T-helper 9 cell (primary cell): ENCODE results near the gene TELO2.
"Not testable (repeated sequence)": the region's sequence is repeated elsewhere in the genome, so short reads cannot be mapped to it uniquely, and the experiment has no call there.

Experiments used
- DNase-seq: peaks from one replicate; pipeline ENCODE4 v3.0.0-alpha.2; 2020

Gene TELO2

GRCh38 chr16:1478937-1479336 is 14.2 kb upstream of the TELO2 start:
- DNase-seq = not testable (repeated sequence)

DNA sequence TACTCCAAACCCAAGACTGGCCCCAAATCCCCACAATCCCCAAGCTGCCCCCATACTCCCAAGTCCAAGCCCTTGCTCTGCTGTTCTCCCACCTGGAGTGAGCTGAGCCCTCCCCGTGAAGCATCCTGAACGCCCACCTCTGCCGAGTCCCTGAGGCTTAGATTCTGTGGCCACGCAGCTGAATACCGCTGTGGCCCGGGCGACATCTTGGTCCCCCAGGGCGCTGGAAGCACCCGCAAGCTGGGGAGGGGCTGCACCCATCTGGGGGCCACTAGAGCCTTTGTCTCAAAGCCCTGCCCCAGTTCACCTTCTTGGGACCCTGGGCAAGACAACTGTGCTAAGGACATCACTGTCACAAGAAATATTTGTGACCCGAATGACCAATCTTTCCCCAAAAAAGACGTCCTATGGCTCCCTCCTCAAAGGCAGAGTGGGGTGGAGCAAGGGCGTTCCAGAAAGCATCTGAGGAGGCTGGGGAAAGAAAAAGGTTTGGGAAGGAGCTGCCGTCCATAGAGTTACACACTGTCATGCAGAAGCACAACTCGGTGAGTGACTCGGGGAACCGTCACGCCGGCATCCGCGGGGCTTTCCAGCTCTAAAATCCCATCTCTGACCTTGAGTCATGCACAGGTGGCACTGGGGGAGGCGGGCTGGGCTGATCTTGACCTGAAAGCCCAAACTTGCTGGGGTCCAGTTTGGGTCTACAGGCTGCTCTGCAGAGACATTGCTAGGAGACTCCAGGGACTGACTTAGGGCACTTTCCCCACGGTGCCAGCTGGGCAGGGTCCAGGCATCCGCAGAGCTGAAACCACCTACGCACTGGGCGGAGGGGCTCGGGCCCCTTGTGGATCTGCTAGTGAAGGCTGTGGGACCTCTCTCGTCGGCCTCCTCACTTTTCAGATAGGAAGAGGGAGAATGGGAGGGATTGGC is 11.0 kb upstream of the TELO2 start:
- DNase-seq = no peak

DNA sequence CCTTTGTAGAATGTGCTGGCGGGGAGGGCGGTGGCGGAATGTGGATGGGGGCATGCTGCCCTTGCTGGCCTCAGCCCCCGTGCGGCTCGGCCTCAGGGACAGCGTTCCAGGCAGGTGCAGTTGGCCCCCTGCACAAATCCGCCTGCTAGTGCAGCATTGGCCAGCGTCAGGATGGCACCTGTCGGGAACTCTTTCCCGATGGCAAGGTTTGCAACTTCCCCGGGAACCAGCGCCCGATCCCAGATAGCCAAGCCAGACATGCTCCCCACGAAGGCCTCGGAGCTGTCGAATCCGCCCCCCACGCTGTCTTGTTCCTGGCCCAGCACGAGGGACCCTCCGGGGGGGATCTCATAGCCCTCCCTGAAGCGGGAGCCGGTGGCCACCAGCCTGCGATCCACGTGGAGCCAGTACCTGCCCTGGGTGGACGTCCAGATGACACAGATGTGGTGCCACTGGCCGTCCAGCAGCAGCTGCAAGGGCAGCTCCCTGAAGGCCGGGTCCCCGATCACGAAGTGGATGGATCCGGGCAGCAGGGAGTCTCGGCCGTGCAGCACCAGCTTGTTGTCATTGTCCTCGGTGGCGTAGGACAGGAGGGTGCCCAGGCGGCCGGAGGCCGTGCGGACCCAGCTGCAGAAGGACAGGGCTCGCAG is 7.2 kb upstream of the TELO2 start:
- no peak for DNase-seq

GRCh38 chr16:1486551-1487390 is 6.4 kb upstream of the TELO2 start:
- DNase-seq = no peak

- DNase-seq = no peak
These were observed 5.6 kb upstream of the TELO2 start for GRCh38 chr16:1487395-1488053.

- DNase-seq = no peak
These were observed 5.0 kb upstream of the TELO2 start for GRCh38 chr16:1488054-1488601.

- DNase-seq = no peak
These were observed 4.5 kb upstream of the TELO2 start, which contains the start of gene PTX4 for GRCh38 chr16:1488619-1489018. Gene PTX4, minus strand, starts transcription at chr16:1488944. Its CDS starts 35 bp downstream, at chr16:1488909.

DNA sequence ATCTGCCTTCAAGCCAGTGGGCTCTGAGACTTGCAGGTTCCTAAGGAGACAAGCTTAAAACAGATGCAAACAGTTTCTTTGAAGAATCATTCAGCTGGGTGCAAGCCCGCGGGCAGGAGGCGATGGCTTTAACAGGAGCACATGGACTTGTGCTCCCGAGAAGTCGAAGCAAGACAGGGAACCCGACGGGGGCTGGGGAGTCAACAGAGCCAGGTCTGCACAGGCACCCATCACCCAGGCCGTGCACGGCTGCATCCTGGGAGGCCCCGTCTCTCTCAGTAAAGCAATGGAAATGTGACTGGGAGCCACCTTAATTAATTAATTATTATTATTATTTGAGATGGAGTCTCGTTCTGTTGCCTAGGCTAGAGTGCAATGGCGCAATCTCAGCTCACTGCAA is 4.1 kb upstream of the TELO2 start:
- DNase-seq = no peak

GRCh38 chr16:1491327-1491726 is 1.8 kb upstream of the TELO2 start:
- no peak for DNase-seq

GRCh38 chr16:1492082-1492922 is 858 bp upstream of the TELO2 start:
- no peak for DNase-seq

- DNase-seq = no peak
These were observed 560 bp downstream of the TELO2 start for GRCh38 chr16:1493746-1494094.

GRCh38 chr16:1494129-1494640 is 1.0 kb downstream of the TELO2 start:
- DNase-seq = no peak

DNA sequence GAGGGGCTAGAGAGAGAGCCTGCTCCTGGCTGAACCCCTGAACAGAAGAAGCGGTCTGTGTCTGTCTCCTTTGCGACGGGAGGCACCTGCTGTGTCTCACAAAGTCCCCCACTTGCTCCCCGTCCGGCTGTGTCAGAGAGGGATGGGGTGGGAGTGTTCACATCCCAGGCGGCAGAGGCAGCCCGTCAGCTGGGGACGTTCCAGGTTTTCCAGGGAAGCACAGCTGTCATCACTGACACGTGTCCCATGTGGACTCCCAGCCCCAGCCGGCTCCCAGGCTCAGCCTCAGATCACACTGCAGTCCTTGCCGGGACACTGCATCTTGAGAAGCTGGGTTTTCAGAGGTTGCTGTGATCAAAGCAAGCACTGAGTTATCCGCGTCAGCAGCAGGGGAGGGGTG is 1.6 kb downstream of the TELO2 start:
- no peak for DNase-seq

DNA sequence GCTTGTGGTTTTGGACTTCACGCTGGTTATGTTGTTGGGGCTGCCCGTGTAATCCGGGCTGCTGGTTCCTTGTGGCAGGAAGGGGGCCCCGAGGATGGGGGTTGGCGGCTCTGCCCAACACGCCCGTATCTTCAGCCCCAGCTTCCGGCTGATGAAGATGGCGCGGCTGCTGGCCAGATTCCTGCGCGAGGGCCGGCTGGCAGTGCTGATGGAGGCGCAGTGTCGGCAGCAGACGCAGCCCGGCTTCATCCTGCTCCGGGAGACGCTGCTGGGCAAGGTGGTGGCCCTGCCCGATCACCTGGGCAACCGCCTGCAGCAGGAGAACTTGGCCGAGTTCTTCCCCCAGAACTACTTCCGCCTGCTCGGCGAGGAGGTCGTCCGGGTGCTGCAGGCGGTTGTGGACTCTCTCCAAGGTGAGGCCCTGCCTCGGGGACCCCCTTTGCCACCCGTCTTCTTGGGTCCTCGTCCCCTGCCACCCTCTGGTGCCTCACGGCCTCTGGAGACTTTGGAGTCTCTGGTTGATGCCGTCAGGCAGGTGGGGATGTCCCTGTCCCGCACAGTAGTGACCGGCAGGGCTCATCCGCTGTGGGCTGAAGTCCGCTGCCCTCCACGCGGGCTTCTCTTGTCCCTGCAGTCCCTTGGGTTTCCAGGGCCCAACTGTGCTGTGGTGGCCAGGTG is 2.2 kb downstream of the TELO2 start:
- no peak for DNase-seq

- no peak for DNase-seq
These were observed 2.7 kb downstream of the TELO2 start for GRCh38 chr16:1495889-1496262.

GRCh38 chr16:1496464-1496863 is 3.3 kb downstream of the TELO2 start:
- DNase-seq = no peak

DNA sequence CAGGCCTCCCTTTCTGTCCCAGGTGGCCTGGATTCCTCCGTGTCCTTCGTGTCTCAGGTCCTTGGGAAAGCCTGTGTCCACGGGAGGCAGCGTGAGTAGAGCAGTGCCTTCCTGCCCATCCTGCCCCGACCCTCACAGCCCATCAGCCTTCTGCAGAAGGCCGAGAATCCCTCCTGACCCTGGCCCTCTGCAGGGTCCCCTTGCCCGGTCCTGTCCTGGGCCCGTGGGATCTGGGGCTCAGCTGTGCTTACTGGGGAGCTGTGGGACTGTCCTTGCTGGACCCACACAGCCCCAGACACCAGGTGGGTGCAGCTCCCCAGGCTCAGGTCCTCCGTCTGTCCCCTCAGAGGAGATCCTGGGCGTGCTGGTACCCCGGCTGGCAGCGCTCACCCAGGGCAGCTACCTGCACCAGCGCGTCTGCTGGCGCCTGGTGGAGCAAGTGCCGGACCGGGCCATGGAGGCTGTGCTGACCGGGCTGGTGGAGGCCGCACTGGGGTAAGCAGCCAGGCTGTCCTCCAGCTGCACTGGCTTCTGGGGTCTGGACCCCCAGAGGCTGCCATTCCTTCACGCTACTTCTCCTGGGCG is 3.9 kb downstream of the TELO2 start:
- no peak for DNase-seq

GRCh38 chr16:1498899-1499676 is 5.9 kb downstream of the TELO2 start:
- DNase-seq = no peak

GRCh38 chr16:1499756-1500464 is 6.8 kb downstream of the TELO2 start:
- no peak for DNase-seq
